Adipocyte (in vitro differentiated cells): ENCODE results near the gene PRG3.
A peak's percentile ranks its signal among the peaks of the same experiment; 100 is the strongest.
"Not testable (repeated sequence)": the region's sequence is repeated elsewhere in the genome, so short reads cannot be mapped to it uniquely, and the experiment has no call there.

Source experiments
- DNase-seq: peaks from one replicate; pipeline ENCODE4 v3.0.0-alpha.2; 2015; ENCODE audit warnings: low read depth
- H3K27me3 ChIP-seq: replicated peaks from 2 replicates; pipeline ENCODE4 v1.7.0; 2013; ENCODE audit warnings: mild to moderate bottlenecking, low read length, moderate library complexity; ENCODE audit not compliant: control insufficient read depth, insufficient read depth
- H3K36me3 ChIP-seq: 2 replicates; pipeline ENCODE4 v1.7.0; 2013; ENCODE audit warnings: low read length, mild to moderate bottlenecking, moderate library complexity; ENCODE audit not compliant: control insufficient read depth, insufficient read depth, severe bottlenecking
- H3K4me1 ChIP-seq: 2 replicates; pipeline ENCODE4 v1.7.0; 2013; ENCODE audit warnings: mild to moderate bottlenecking, low read length, moderate library complexity; ENCODE audit not compliant: control insufficient read depth, insufficient read depth
- H3K4me3 ChIP-seq: 2 replicates; pipeline ENCODE4 v1.7.0; 2013; ENCODE audit warnings: mild to moderate bottlenecking, low read length, moderate library complexity
- H3K9ac ChIP-seq: 2 replicates; pipeline ENCODE4 v1.7.0; 2013; ENCODE audit warnings: mild to moderate bottlenecking, low read length, moderate library complexity
- H3K9me3 ChIP-seq: 2 replicates; pipeline ENCODE4 v1.7.0; 2013; ENCODE audit warnings: mild to moderate bottlenecking, low read length, moderate library complexity; ENCODE audit not compliant: control insufficient read depth

PRG3 gene

DNA sequence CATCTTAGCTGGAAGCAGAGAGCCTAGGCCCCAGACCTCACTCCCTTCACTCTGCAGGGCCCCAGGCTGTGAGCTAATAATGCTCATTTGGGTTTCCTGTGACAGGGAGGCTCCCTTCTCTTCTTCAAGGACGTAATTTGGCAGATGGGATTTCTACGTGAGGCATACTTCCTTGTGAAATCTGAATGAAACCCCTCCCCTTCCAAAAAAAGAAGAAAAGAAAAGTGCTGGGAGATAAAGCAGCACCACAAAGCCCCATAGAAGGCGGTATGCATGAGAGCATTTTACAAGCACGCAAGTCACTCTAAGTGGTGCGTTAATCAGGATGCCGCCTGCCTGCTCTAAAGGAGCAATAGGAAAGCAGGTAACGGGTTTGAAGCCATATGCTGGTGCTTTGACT, 37.1 kb downstream of the PRG3 start:
- Histone ChIP-seq H3K27me3 (peaks cover 9% of the 10 kb centered on the region), H3K4me3 (no peak overlapping the region)

GRCh38 chr11:57342702-57343101, 38.2 kb downstream of the PRG3 start:
- no peak overlapping the region for H3K4me3 ChIP-seq
- H3K9me3 ChIP-seq, result no peaks in the 10 kb centered on the region
- H3K36me3 ChIP-seq, result no peaks in the 10 kb centered on the region
- H3K27me3 ChIP-seq, result peaks cover 19% of the 10 kb centered on the region
- no peak overlapping the region for H3K9ac ChIP-seq
- DNase-seq, result no peak
- H3K4me1 ChIP-seq, result no peaks in the 10 kb centered on the region

More for the DNA sequence above, 37.1 kb downstream of the PRG3 start:
- Histone ChIP-seq H3K9ac (no peak overlapping the region), H3K36me3 (no peaks in the 10 kb centered on the region), H3K4me1 (no peaks in the 10 kb centered on the region), H3K9me3 (no peaks in the 10 kb centered on the region)
- no peak for DNase-seq

DNA sequence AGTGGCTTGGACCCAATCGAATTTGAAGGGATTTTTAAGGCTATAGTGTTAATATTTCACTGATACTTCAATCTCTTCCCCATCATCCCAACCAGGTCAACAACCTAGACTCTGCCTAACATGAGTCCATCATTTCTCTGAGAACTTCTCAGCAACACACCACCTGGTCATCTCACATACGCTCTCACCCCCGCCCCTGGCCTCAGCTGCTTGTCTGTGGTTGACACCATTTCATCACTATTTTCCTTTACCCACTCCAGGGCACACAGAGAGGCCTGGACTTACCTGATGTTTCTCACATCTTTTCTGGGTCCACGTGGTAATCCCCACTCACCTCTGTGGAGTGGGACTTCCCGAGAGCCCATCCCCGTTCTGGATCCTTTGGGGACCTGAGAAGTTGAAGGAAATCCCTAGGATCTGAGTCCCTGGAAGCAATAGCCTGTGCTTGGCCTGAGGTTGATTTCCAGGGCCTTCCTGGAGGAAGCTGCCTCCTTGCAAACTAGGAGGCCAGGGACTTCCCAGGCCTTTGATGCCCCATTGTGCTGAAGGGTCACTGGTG, 39.6 kb downstream of the PRG3 start:
- Histone ChIP-seq H3K4me1 (peaks cover 3% of the 10 kb centered on the region), H3K4me3 (no peak overlapping the region)
- no peak for DNase-seq

DNA sequence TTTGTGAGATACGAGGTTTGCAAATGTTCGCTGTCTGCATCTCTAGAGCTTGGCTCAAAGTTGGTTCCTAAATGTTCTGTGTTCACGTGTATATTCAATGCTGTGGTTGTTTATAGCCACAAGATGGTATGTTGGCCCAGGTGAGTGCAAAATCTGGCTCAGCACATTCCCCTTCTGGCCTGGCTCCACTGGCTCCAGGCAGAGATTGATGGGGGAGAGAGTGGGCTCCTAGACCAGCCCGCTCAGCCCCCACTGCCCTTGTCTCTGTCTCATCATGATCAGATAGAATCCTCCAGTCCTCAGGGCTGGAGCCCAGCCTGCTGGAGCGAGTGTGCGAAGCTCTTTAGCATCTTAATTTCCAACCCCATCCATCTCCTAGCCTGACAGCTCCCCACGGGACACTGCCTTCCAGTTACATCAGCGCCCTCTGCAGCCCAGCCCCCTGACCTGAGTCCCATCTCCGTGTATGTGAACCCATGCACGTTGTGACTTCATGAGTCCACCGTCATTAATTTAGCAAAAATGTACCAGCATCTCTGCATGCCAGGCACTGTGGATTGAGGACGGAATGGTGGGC, 40.8 kb downstream of the PRG3 start:
- Histone ChIP-seq H3K9ac (no peak overlapping the region), H3K36me3 (no peaks in the 10 kb centered on the region), H3K4me3 (no peak overlapping the region), H3K4me1 (peaks cover 9% of the 10 kb centered on the region), H3K27me3 (peaks cover 19% of the 10 kb centered on the region), H3K9me3 (no peaks in the 10 kb centered on the region)
- DNase-seq, result no peak

More for the DNA sequence above, 39.6 kb downstream of the PRG3 start:
- H3K27me3 ChIP-seq, result peaks cover 19% of the 10 kb centered on the region
- no peaks in the 10 kb centered on the region for H3K9me3 ChIP-seq
- no peaks in the 10 kb centered on the region for H3K36me3 ChIP-seq
- H3K9ac ChIP-seq, result no peak overlapping the region

DNA sequence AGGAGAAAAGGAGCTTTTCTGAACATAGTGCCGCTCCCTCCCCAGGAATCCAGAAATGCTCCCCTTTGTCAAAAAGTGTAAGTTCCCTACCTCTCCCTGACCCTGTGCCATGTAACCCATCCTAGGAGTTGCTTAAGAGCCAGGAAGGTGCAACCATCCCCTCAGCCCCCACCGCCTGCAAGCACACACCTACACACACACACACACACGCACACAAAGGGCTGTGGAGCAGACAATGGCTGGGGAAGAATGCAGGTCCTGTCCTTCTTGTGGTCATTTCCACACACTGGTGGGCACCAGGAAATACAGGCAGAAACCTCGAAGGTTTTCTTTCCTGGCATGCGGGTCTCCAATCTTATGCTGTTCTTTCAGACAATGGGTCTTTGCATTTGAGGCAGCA, 41.6 kb downstream of the PRG3 start:
- no peak overlapping the region for H3K9ac ChIP-seq
- peaks cover 19% of the 10 kb centered on the region for H3K27me3 ChIP-seq
- no peaks in the 10 kb centered on the region for H3K36me3 ChIP-seq
- DNase-seq, result no peak
- H3K4me3 ChIP-seq, result no peak overlapping the region
- H3K9me3 ChIP-seq, result no peaks in the 10 kb centered on the region
- peaks cover 17% of the 10 kb centered on the region for H3K4me1 ChIP-seq

- Histone ChIP-seq H3K4me3 (no peak within 1 kb of the TSS), H3K27me3 (peaks cover 19% of the 10 kb centered on the region), H3K9ac (no peak within 1 kb of the TSS), H3K4me1 (peaks cover 19% of the 10 kb centered on the region), H3K9me3 (no peaks in the 10 kb centered on the region), H3K36me3 (peaks cover 8% of the 10 kb centered on the region)
- DNase-seq, result no peak
These were observed 42.8 kb downstream of the PRG3 start, which contains the start of gene P2RX3 for GRCh38 chr11:57338142-57338541. Gene P2RX3, plus strand, starts transcription at chr11:57338352. Its CDS starts 199 bp downstream, at chr11:57338551.

GRCh38 chr11:57336856-57337255, 44.1 kb downstream of the PRG3 start:
- DNase-seq, H3K9ac ChIP-seq, H3K9me3 ChIP-seq, H3K4me3 ChIP-seq: not testable (repeated sequence)
- H3K36me3 ChIP-seq, result peaks cover 20% of the 10 kb centered on the region
- H3K4me1 ChIP-seq, result peaks cover 19% of the 10 kb centered on the region
- H3K27me3 ChIP-seq, result peaks cover 19% of the 10 kb centered on the region

- H3K36me3 ChIP-seq, result peaks cover 27% of the 10 kb centered on the region
- H3K27me3 ChIP-seq, result peaks cover 19% of the 10 kb centered on the region
- peak overlapping the region; percentile 92 for H3K9ac ChIP-seq
- peaks cover 19% of the 10 kb centered on the region for H3K4me1 ChIP-seq
- no peaks in the 10 kb centered on the region for H3K9me3 ChIP-seq
- peak overlapping the region; percentile 84 for H3K4me3 ChIP-seq
- no peak for DNase-seq
These were observed 44.8 kb downstream of the PRG3 start for GRCh38 chr11:57336111-57336666.

GRCh38 chr11:57335343-57336110, 45.4 kb downstream of the PRG3 start, which contains the start of gene SSRP1:
Gene SSRP1, minus strand, starts transcription at chr11:57335892. Its CDS starts 771 bp downstream, at chr11:57335121.
- DNase-seq, result peak; percentile 94
- Histone ChIP-seq H3K4me3 (peak within 1 kb of the TSS; percentile 84), H3K27me3 (peaks cover 19% of the 10 kb centered on the region), H3K9me3 (no peaks in the 10 kb centered on the region), H3K9ac (peak within 1 kb of the TSS; percentile 92), H3K4me1 (peaks cover 19% of the 10 kb centered on the region), H3K36me3 (peaks cover 34% of the 10 kb centered on the region)

DNA sequence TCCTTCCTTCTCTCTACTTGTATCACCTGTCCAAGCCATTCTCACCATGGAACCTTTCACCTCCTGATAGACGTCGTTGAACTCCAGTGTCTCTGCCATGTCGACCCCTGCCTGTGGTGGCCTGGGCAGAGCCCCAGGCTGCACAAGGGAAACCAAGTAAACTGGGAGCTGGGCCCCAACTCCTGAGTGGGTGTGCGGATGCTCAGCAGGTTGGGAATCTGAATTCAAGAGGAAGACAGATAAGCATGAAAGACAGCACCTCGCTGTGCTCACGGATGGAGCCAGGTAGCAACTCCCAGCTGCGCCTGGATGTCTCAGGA, 46.0 kb downstream of the PRG3 start:
- no peak for DNase-seq
- H3K27me3 ChIP-seq, result peaks cover 19% of the 10 kb centered on the region
- peaks cover 39% of the 10 kb centered on the region for H3K36me3 ChIP-seq
- H3K4me1 ChIP-seq, result peaks cover 19% of the 10 kb centered on the region
- H3K9me3 ChIP-seq, result no peaks in the 10 kb centered on the region
- H3K9ac ChIP-seq, result peak overlapping the region; percentile 82
- H3K4me3 ChIP-seq, result peak overlapping the region; percentile 84

- peaks cover 19% of the 10 kb centered on the region for H3K4me1 ChIP-seq
- DNase-seq, result no peak
- no peak overlapping the region for H3K9ac ChIP-seq
- no peak overlapping the region for H3K4me3 ChIP-seq
- H3K36me3 ChIP-seq, result peaks cover 60% of the 10 kb centered on the region
- H3K9me3 ChIP-seq, result no peaks in the 10 kb centered on the region
- H3K27me3 ChIP-seq, result peaks cover 2% of the 10 kb centered on the region
These were observed 48.1 kb downstream of the PRG3 start for GRCh38 chr11:57332694-57333440.
